Measurements from ENCODE around the gene TLE6.

DNA sequence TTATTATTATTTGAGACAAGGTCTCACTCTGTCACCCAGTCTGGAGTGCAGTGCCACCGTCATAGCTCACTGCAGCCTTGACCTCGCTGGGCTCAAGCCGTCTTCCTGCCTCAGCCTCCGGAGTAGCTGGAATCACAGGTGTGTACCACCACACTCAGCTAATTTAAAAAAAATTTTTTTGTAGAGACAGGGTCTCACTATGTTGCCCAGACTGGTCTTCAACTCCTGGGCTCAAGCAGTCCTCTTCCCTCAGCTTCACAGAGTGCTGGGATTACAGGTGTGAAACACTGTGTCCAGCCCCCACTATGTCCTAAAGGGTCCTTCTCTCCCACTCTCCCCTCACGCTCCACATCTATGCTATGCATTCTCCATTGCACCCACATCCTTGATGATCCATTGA lies 60.9 kb downstream of the TLE6 start:
- no peak for TF ChIP-seq POLR2AphosphoS5 (IDR thresholded peaks at IDR 0.05)
- TF ChIP-seq, protein P1, sequence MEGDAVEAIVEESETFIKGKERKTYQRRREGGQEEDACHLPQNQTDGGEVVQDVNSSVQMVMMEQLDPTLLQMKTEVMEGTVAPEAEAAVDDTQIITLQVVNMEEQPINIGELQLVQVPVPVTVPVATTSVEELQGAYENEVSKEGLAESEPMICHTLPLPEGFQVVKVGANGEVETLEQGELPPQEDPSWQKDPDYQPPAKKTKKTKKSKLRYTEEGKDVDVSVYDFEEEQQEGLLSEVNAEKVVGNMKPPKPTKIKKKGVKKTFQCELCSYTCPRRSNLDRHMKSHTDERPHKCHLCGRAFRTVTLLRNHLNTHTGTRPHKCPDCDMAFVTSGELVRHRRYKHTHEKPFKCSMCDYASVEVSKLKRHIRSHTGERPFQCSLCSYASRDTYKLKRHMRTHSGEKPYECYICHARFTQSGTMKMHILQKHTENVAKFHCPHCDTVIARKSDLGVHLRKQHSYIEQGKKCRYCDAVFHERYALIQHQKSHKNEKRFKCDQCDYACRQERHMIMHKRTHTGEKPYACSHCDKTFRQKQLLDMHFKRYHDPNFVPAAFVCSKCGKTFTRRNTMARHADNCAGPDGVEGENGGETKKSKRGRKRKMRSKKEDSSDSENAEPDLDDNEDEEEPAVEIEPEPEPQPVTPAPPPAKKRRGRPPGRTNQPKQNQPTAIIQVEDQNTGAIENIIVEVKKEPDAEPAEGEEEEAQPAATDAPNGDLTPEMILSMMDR (IDR thresholded peaks at IDR 0.05), result no peak
- TF ChIP-seq EP300 (IDR thresholded peaks at IDR 0.05), result no peak
- no peak for TF ChIP-seq POLR2A (IDR thresholded peaks at IDR 0.05)

Data from upper lobe of left lung (tissue), 4 donors.